ENCODE measurements around the gene PPP1R2C.

PPP1R2C gene

GRCh38 chrX:42759881-42760280, 18.1 kb downstream of the PPP1R2C start:
- Histone ChIP-seq H2AFZ (ENCODE audit: low read length) (no peak overlapping the region), H4K20me1 (ENCODE audit: insufficient read depth, low read length) (no peaks in the 10 kb centered on the region), H3K36me3 (replicated peaks; ENCODE audit: insufficient read depth, low read length) (no peaks in the 10 kb centered on the region), H3K9ac (ENCODE audit: low read length) (no peak overlapping the region), H3K4me1 (ENCODE audit: low read length) (no peaks in the 10 kb centered on the region), H3K4me3 (ENCODE audit: low read length) (no peak overlapping the region), H3K9me2 (replicated peaks; ENCODE audit: insufficient read depth, low read length) (no peaks in the 10 kb centered on the region), H3K79me2 (ENCODE audit: low read length) (no peaks in the 10 kb centered on the region), H3K27ac (ENCODE audit: low read length) (no peak overlapping the region), H3K9me3 (replicated peaks; ENCODE audit: insufficient read depth, low read length) (no peaks in the 10 kb centered on the region), H3K27me3 (replicated peaks; ENCODE audit: insufficient read depth, low read length) (no peaks in the 10 kb centered on the region), H3K4me2 (ENCODE audit: low read depth, low read length) (no peak overlapping the region), H3F3A (ENCODE audit: insufficient read depth, low read length) (no peaks in the 10 kb centered on the region)
- TF ChIP-seq EZH2phosphoT487 (IDR thresholded peaks at IDR 0.05; ENCODE audit: low read length): no peak
- no peak for TF ChIP-seq EZH2 (optimal IDR thresholded peaks at IDR 0.05; ENCODE audit: low read depth, low read length)
- TF ChIP-seq CTCF (IDR thresholded peaks at IDR 0.05; ENCODE audit: low read length): no peak
- DNase-seq: no peak

- no peaks in the 10 kb centered on the region for H3K36me3 ChIP-seq (replicated peaks; ENCODE audit: insufficient read depth, low read length)
- H4K20me1 ChIP-seq (ENCODE audit: insufficient read depth, low read length): no peaks in the 10 kb centered on the region
- H2AFZ ChIP-seq (ENCODE audit: low read length): no peak overlapping the region
- no peaks in the 10 kb centered on the region for H3K79me2 ChIP-seq (ENCODE audit: low read length)
- no peaks in the 10 kb centered on the region for H3K9me3 ChIP-seq (replicated peaks; ENCODE audit: insufficient read depth, low read length)
- H3K9ac ChIP-seq (ENCODE audit: low read length): no peak overlapping the region
- H3K4me1 ChIP-seq (ENCODE audit: low read length): no peaks in the 10 kb centered on the region
- no peak overlapping the region for H3K27ac ChIP-seq (ENCODE audit: low read length)
- H3K9me2 ChIP-seq (replicated peaks; ENCODE audit: insufficient read depth, low read length): no peaks in the 10 kb centered on the region
- no peak for DNase-seq
- H3K4me3 ChIP-seq (ENCODE audit: low read length): no peak overlapping the region
- no peak overlapping the region for H3K4me2 ChIP-seq (ENCODE audit: low read depth, low read length)
- no peaks in the 10 kb centered on the region for H3F3A ChIP-seq (ENCODE audit: insufficient read depth, low read length)
- no peaks in the 10 kb centered on the region for H3K27me3 ChIP-seq (replicated peaks; ENCODE audit: insufficient read depth, low read length)
- TF ChIP-seq EZH2 (optimal IDR thresholded peaks at IDR 0.05; ENCODE audit: low read depth, low read length) (no peak), EZH2phosphoT487 (IDR thresholded peaks at IDR 0.05; ENCODE audit: low read length) (no peak), CTCF (IDR thresholded peaks at IDR 0.05; ENCODE audit: low read length) (no peak)
Measured at GRCh38 chrX:42755815-42756214, 22.1 kb downstream of the PPP1R2C start.

- no peak overlapping the region for H3K27ac ChIP-seq (ENCODE audit: low read length)
Measured at GRCh38 chrX:42754603-42755002, 23.4 kb downstream of the PPP1R2C start.

More at GRCh38 chrX:42754603-42755002, 23.4 kb downstream of the PPP1R2C start:
- Histone ChIP-seq H3K9ac (ENCODE audit: low read length) (no peak overlapping the region), H3F3A (ENCODE audit: insufficient read depth, low read length) (no peaks in the 10 kb centered on the region), H3K27me3 (replicated peaks; ENCODE audit: insufficient read depth, low read length) (no peaks in the 10 kb centered on the region), H3K4me1 (ENCODE audit: low read length) (no peaks in the 10 kb centered on the region), H3K79me2 (ENCODE audit: low read length) (no peaks in the 10 kb centered on the region), H4K20me1 (ENCODE audit: insufficient read depth, low read length) (no peaks in the 10 kb centered on the region), H3K9me3 (replicated peaks; ENCODE audit: insufficient read depth, low read length) (no peaks in the 10 kb centered on the region), H3K4me2 (ENCODE audit: low read depth, low read length) (no peak overlapping the region), H3K36me3 (replicated peaks; ENCODE audit: insufficient read depth, low read length) (no peaks in the 10 kb centered on the region), H3K9me2 (replicated peaks; ENCODE audit: insufficient read depth, low read length) (no peaks in the 10 kb centered on the region), H3K4me3 (ENCODE audit: low read length) (no peak overlapping the region), H2AFZ (ENCODE audit: low read length) (no peak overlapping the region)
- TF ChIP-seq CTCF (IDR thresholded peaks at IDR 0.05; ENCODE audit: low read length): no peak
- TF ChIP-seq EZH2 (optimal IDR thresholded peaks at IDR 0.05; ENCODE audit: low read depth, low read length): no peak
- TF ChIP-seq EZH2phosphoT487 (IDR thresholded peaks at IDR 0.05; ENCODE audit: low read length): no peak
- DNase-seq: no peak

Measured in MM.1S (cell line).